ENCODE results near the gene ZNF879. TPM values are rescaled to one million over a fixed set of nuclear protein-coding genes. Genes with fewer than 3 reads are reported as not detected.

Gene ZNF879
- total RNA-seq, 1 experiment from 2014 or later = 3.1 TPM

- no peak overlapping the region for H3K4me3 ChIP-seq (ENCODE audit: low read depth, low read length, poor library complexity, severe bottlenecking)
- ChIA-PET POLR2A (ENCODE audit: low non-redundant PET) (no interaction called here), CTCF (no interaction called here)
- no TSS peak for BruUV-seq (replicated peaks)
- H3K27me3 ChIP-seq (replicated peaks; ENCODE audit: insufficient read depth, low read depth, low read length, poor library complexity) = peaks cover 30% of the 10 kb centered on the region
- no peaks in the 10 kb centered on the region for H3K36me3 ChIP-seq (ENCODE audit: insufficient read depth, low read length, poor library complexity, severe bottlenecking)
- DNase-seq (ENCODE audit: low spot score) = no peak
- H3K4me1 ChIP-seq (ENCODE audit: insufficient read depth, low read length, poor library complexity, severe bottlenecking) = no peaks in the 10 kb centered on the region
- H3K27ac ChIP-seq (ENCODE audit: low read depth, low read length, poor library complexity, severe bottlenecking) = no peak overlapping the region
- intact Hi-C loops (cut with micrococcal nuclease; ENCODE audit: unreplicated experiment) = no loop called here
- TF ChIP-seq CTCF (conservative IDR thresholded peaks at IDR 0.05; ENCODE audit: low read depth, low read length) = no peak
- TF ChIP-seq EZH2 (IDR thresholded peaks at IDR 0.05; ENCODE audit: borderline replicate concordance, low read depth, low read length, poor library complexity, severe bottlenecking) = no peak
- H3K9me3 ChIP-seq (ENCODE audit: low read depth, low read length, poor library complexity, severe bottlenecking) = peaks cover 5% of the 10 kb centered on the region
Measured at GRCh38 chr5:178993955-178994579, 29.5 kb upstream of the ZNF879 start.

GRCh38 chr5:178994580-178995340, 28.8 kb upstream of the ZNF879 start, which contains the start of gene GRM6:
GRM6 (minus strand) TSS chr5:178995320; CDS start chr5:178994944, 376 bp downstream.
- H3K27ac ChIP-seq (ENCODE audit: low read depth, low read length, poor library complexity, severe bottlenecking) = no peak within 1 kb of the TSS
- ChIA-PET CTCF (no interaction called here), POLR2A (ENCODE audit: low non-redundant PET) (no interaction called here)
- H3K4me1 ChIP-seq (ENCODE audit: insufficient read depth, low read length, poor library complexity, severe bottlenecking) = no peaks in the 10 kb centered on the region
- BruUV-seq (replicated peaks) = no TSS peak
- no peaks in the 10 kb centered on the region for H3K36me3 ChIP-seq (ENCODE audit: insufficient read depth, low read length, poor library complexity, severe bottlenecking)
- peaks cover 30% of the 10 kb centered on the region for H3K27me3 ChIP-seq (replicated peaks; ENCODE audit: insufficient read depth, low read depth, low read length, poor library complexity)
- no peak within 1 kb of the TSS for H3K4me3 ChIP-seq (ENCODE audit: low read depth, low read length, poor library complexity, severe bottlenecking)
- peaks cover under 1% of the 10 kb centered on the region for H3K9me3 ChIP-seq (ENCODE audit: low read depth, low read length, poor library complexity, severe bottlenecking)
- no peak for DNase-seq (ENCODE audit: low spot score)
- TF ChIP-seq CTCF (conservative IDR thresholded peaks at IDR 0.05; ENCODE audit: low read depth, low read length) = no peak
- no peak for TF ChIP-seq EZH2 (IDR thresholded peaks at IDR 0.05; ENCODE audit: borderline replicate concordance, low read depth, low read length, poor library complexity, severe bottlenecking)
- intact Hi-C loops (cut with micrococcal nuclease; ENCODE audit: unreplicated experiment) = no loop called here

- intact Hi-C loops (cut with micrococcal nuclease; ENCODE audit: unreplicated experiment) = no loop called here
- no peaks in the 10 kb centered on the region for H3K9me3 ChIP-seq (ENCODE audit: low read depth, low read length, poor library complexity, severe bottlenecking)
- TF ChIP-seq EZH2 (IDR thresholded peaks at IDR 0.05; ENCODE audit: borderline replicate concordance, low read depth, low read length, poor library complexity, severe bottlenecking) (no peak), CTCF (conservative IDR thresholded peaks at IDR 0.05; ENCODE audit: low read depth, low read length) (no peak)
- DNase-seq (ENCODE audit: low spot score) = no peak
- POLR2A ChIA-PET (ENCODE audit: low non-redundant PET) = no interaction called here
- no peaks in the 10 kb centered on the region for H3K4me1 ChIP-seq (ENCODE audit: insufficient read depth, low read length, poor library complexity, severe bottlenecking)
- no TSS peak for BruUV-seq (replicated peaks)
- no peak overlapping the region for H3K4me3 ChIP-seq (ENCODE audit: low read depth, low read length, poor library complexity, severe bottlenecking)
- peaks cover 30% of the 10 kb centered on the region for H3K27me3 ChIP-seq (replicated peaks; ENCODE audit: insufficient read depth, low read depth, low read length, poor library complexity)
- CTCF ChIA-PET = no interaction called here
- no peaks in the 10 kb centered on the region for H3K36me3 ChIP-seq (ENCODE audit: insufficient read depth, low read length, poor library complexity, severe bottlenecking)
- no peak overlapping the region for H3K27ac ChIP-seq (ENCODE audit: low read depth, low read length, poor library complexity, severe bottlenecking)
Measured at GRCh38 chr5:178995341-178995690, 28.3 kb upstream of the ZNF879 start.

Measured in A673 (cell line).